ENCODE results near the gene ME3. TPM values are rescaled to one million over a fixed set of nuclear protein-coding genes. Genes with fewer than 3 reads are reported as not detected.
"Not testable (repeated sequence)": the region's sequence is repeated elsewhere in the genome, so short reads cannot be mapped to it uniquely, and the experiment has no call there.

Gene ME3
- polyA plus RNA-seq, 4 donors: 29.0 to 36.4 (median 32.3) TPM

DNA sequence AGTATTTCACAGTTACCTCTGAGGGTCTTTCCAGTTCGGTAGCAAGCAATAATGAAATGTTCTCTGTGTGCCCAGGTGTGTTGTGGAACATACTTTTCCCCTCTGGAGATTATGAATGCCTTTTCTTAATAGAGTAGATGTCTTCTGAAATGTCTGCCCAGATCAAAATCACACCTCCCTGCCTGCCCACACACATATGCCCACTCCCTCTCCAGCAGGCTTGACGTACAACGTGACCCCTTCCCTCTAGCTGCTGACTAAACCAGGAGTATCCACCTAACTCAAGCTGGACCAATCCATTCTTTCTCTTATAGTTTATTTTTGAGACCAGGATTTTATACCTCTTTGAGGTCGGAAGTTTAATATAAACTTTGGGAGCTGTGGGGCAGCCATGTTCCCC, 48.7 kb downstream of the ME3 start:
- DNase-seq (ENCODE audit: low read depth in 4 of 4, low spot score in 2 of 4): no peak

DNA sequence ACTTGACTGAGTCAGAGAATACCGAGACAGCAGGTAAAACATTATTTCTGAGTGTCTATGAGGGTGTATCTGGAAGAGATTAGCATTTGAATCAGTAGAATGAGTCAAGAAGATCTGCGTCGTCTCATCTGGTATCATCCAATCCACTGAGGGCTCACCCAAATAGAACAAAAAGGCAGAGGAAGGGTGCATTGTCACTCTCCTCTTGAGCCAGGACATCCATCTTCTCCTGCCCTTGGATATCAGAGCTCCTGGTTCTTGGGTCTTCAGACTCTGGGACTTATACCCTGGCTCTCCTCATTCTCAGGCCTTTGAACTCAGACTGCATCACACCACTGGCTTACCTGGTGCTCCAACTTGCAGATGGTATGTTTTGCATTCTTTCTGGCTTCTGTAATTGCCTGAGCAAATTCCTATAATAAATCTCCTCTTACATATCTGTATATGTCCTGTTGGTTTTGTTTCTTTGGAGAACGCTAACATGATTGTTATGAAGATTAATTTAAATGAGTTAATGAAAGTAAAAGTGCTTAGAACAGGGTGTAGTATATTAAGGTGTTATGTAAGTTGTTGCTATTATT, 49.3 kb downstream of the ME3 start:
- no peak for DNase-seq (ENCODE audit: low read depth in 4 of 4, low spot score in 2 of 4)

DNA sequence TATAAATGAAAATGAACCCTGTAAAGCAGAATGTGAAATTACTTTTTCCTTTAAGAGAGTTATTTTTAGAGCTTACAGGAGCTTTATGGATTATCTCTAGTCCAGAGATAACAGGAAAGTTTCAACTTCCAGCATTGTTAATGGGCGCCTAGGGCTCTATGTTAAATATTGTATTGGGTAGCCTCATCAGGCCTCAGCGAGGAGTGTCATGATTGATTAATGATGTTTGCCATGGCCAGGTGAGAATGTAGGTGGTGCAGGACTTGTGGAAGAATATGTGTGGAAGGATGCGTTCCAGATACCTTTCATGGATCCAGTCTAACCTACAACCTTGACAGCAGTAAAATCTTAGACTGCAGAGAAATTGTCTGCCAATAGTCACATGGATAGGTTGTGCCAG, 50.6 kb downstream of the ME3 start:
- no peak for DNase-seq (ENCODE audit: low read depth in 4 of 4, low spot score in 2 of 4)

DNA sequence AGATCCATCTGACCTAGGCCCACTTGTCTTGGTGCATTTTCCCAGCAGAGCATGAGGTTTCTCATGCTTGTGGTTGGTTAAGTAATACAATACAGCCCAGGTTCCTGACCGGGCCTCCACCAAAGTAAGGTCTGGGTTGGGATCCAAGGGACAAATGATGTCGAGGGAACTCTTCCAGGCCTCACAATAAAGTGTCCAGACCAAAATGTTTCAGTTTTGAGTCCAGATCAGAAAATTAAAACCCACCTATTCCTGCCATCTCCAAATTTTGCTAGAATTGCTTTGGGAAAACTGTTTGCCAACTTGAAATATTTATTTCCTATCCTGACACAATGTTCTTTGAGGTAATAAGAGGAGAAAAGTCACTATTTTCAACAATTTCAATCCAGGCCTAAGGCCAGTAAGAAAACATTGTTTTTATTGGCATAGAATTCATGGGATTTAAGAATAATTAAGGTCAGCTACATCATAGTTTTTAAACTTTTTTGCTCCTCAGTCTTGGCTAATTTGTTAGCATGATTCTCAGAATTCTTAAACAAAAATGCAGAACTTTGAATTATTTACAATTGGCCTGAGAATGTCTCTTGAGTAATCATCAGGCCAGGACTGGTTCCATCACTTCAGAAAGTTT, 51.4 kb downstream of the ME3 start:
- DNase-seq (ENCODE audit: low read depth in 4 of 4, low spot score in 2 of 4): no peak

DNA sequence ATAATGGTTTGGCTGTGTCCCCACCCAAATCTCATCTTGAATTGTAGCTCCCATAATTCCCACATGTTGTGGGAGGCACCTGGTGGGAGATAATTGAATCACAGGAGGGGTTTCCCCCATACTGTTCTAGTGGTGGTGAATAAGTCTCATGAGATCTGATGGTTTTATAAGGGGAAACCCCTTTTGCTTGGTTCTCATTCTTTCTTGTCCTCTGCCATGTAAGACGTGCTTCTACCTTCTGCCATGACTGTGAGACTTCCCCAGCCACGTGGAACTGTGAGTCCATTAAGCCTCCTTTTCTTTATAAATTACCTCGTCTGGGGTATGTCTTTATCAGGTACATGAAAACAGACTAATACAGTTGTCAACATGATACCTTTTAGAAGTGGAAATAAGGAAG, 53.0 kb downstream of the ME3 start:
- DNase-seq (ENCODE audit: low read depth in 4 of 4, low spot score in 2 of 4): not testable (repeated sequence)

DNA sequence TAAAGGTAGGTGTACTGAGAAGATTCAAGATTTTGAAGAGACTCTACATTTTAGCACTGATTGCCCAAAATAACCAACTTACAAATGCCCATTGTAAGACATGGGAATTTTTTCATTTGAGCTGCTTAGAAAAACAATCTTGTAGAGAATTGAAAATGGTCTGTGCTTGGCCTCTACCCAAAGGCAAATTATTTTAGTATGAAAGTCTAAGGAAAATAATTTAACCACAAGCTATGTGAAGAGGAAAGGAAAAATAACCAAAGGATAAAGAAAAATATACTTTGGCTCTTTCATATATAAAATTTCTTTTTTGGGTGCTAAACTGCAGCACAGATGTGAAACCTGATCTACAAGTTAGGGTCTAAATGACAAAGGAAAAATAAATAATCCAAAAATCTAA, 54.9 kb downstream of the ME3 start:
- no peak for DNase-seq (ENCODE audit: low read depth in 4 of 4, low spot score in 2 of 4)

DNA sequence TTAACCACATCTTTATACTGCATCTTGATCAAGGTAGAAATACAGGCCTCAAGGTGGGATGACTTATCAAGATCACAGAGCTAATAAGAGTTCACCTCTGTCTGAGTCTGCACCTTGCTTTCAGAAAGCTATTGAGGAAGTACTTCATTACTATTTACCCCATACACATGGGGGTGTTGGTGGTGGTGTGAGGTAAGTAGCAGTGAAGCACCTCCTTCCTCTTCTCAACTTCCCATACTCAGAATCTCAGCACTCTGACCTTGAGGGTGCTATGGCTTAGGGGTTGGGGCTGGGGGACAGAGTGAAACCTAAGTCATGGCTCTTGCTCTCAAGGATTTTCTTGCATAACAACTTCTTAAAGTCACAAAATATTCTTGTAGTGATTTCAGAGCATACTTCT, 56.9 kb downstream of the ME3 start:
- no peak for DNase-seq (ENCODE audit: low read depth in 4 of 4, low spot score in 2 of 4)

DNA sequence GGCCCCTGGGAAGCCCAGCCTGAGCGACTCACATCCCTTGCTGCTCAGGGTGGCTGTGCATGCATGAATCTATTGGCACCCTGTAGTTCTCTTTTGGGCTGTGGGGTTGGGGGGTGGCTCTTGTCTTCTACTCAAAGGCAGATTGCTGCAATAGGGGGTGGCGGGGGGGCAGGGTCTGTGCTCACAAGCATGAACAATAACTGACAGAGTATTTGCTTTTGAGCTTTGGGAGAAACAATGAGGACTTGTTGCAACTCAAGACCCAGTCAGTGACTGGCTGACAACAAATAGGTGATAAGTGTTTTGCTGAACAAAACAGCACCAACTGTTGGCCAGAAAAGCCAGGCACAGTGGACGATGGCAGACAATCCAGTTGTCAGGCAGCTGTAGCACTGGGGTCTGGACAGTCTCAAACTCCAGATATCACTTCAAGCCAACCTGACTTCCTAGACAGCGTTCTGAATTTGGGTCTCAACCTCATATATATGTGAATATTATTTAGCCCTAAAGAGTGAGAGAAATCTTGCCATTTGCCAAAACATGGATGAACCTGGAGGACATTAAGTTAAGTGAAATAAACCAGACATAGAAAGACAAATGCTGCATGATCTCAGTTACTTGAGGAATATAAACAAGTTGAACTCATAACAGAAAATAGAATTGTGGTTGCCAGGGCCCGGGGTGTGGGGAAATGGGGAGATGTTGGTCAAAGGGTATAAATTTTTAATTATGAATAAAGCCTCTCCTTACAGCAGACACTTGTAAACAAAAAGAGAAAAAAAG, 61.7 kb downstream of the ME3 start:
- no peak for DNase-seq (ENCODE audit: low read depth in 4 of 4, low spot score in 2 of 4)

DNA sequence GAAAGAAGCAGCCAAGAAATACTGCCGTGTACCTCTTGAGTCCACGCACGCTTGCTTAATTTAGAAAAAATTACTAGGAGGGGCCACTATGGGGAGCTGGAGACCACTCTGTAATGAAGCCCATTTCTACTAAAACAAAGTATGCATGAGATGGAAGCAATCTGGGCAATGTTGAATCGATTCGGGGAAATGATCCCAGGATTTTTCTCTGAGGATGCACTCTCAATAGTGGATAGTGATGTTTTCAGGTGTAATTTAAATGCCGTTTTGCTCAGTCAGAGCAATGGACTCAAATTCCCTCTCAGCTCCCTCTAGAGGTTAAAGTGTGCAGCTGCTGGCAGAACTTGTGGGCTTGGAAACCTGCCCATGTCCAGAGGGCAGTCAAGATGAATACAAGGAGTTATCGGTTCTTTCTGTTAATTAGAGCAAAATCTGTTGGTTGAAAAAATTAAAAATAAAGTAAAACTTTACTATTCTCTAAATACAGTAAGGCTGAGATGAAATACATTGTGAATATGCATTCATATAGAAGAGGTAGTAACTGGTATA, 64.1 kb downstream of the ME3 start:
- DNase-seq (ENCODE audit: low read depth in 4 of 4, low spot score in 2 of 4): peak in 3 of 4 donors; percentile 55 to 71 (median 61)

DNA sequence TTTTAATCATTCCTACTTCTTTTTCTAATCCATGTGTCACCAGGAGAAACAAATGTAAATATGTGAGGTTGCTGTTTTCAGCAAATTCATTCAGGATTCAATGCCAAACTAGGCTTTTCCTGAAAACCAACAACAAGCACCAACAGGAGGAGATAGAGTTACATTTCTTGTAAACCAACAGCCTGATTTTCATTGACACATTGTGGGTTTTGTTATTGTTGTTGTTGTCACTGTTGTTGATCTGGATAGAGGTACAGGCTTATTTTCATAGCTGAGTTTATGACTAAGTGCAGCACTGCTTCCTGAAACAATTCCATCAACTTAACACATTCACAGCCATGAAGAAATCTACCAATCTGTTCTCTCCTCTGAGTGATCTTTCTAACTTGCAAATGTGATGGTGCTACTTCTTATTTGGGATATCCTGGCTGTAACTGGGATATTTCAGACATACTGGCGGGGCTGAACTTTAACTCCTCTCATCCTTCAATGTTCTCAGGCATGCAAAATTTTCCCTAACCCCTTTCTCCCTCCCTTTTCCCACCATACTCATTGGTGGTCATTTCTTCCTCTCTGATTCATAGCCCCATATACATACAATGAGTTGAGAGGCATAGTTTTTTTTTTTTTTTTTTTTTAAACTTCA, 65.5 kb downstream of the ME3 start:
- no peak for DNase-seq (ENCODE audit: low read depth in 4 of 4, low spot score in 2 of 4)

DNA sequence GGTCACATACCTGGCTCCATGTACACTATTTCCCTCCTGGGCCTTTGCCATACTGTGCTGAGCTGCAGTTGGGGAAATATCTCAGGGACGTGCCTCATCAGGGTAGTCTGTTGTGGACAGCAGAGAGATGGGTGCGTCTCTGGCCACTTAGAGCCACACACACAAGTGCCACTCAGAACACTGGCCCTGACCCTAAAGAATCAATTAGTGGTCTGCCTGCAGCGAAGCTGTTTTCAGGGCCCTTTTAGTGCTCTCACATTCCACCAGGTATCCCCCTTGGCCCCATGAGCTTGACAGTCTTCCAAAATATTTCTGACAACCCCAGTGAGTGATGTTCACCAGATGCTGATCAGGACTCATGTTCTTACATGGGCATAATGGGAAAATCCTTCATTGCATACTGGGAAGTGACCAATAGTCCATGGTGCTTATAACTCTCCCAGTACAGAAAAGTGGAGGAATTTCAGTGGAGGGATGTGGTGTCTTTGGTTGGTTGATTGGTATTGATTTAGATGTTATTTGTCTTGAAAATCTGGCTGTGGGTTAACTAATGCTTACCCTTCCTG, 66.1 kb downstream of the ME3 start:
- no peak for DNase-seq (ENCODE audit: low read depth in 4 of 4, low spot score in 2 of 4)

DNA sequence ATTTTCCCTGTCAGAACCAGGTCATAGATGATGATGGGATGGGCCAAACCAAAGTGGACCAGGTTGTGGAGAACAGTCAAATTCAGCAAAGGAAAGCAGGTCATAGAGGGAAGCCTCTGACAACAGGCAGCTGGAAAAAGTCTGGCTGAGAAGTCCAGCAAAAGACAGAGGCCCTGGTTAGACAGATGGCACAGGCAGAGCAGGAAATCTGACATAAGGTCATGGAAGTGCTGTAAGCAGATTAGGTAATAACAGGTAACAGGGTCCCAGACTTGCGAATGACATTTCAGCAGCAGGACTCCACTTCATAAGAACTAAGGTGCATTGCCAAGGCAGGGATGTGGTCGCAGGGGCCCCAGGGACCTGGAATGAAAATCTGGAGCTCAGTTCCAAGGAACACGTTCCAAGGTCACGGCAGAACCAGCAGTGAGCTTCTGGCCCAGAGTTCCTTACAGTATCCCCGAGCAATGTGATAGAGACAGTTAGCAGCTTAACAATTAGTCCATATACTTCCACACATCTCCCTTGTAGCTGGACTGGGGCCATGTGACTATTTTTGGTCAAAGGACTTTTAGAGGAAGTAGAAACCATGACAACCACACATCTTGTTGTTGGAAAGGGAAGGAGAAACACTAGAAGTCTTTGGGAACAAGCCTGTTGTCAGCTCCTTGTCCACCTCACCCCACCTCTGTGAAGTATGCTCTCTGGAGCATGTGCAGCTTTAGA, 75.4 kb downstream of the ME3 start:
- no peak for DNase-seq (ENCODE audit: low read depth in 4 of 4, low spot score in 2 of 4)

DNA sequence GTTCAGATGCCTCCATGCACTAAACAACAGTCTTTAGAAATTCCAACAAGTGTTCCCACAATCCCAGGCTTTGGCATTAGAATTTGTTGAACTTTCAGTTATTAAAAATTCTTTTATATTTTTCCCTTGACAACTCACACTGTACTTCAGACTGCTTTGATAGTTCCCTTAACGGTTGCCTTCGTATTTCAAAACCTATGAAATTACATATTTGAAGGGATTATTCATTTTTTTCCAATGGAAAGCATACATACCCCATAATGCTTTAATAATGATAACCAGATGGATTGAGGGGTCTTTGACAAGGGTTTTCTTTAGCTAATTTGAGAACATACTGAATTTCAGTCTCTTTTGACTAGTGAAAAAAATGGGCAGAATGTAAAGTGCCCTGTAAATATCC, 76.5 kb downstream of the ME3 start:
- DNase-seq (ENCODE audit: low read depth in 4 of 4, low spot score in 2 of 4): no peak

DNA sequence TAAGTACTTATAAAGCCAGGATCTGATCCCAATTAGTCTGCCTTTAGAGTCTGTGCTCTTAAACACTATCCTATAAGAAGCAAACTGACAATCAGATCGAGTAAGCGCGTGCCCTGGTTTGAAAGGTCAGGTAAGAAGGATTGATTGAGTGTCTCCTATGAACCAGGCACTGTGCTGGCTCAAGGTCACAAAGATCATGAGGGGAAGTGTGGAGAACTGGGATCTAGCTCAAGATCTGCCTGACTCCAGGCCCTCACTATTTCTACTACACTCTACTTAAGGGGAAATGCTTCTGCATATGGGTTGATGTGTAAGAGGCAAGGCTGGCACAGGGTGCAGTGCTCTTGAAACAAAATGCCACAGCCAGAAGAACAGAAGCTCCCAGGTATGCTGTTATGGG, 77.0 kb downstream of the ME3 start:
- no peak for DNase-seq (ENCODE audit: low read depth in 4 of 4, low spot score in 2 of 4)

DNA sequence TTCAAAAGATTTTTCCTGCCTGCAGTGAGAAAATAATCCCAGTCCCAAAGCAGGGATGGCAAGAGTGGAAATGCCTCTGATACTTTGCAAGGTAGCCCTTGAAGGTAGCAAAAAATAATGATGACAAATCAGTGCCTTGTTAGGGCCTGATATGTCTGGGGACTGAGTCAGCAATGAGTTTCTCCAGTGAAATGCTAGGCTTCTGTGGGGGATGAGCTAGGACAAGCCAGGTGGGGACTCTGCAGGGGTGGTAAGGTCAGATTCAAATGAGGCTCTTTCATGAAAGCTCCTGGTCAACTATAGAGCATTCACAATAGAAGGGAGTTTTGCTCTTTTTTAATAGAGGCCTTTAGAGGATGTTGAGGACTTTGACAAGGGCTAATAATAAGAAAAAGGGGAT, 77.7 kb downstream of the ME3 start:
- DNase-seq (ENCODE audit: low read depth in 4 of 4, low spot score in 2 of 4): no peak

DNA sequence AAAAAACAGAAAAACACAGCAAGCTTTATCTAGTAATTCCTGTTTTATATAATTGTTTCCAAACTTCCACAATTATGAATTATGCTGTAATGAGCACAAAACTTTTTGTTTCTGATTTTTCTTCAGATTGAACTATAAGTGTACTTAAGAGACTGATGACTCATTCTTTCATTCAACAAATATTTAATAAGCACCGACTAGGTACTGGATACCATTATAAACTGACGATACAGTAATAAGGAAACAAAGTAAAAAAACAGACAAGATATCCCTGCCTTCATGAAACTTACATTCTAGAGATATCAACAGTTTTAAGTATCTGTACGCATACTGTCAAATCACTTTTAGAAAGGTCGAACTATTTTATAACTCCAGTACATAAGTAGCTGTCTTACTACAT, 78.6 kb downstream of the ME3 start:
- no peak for DNase-seq (ENCODE audit: low read depth in 4 of 4, low spot score in 2 of 4)

DNA sequence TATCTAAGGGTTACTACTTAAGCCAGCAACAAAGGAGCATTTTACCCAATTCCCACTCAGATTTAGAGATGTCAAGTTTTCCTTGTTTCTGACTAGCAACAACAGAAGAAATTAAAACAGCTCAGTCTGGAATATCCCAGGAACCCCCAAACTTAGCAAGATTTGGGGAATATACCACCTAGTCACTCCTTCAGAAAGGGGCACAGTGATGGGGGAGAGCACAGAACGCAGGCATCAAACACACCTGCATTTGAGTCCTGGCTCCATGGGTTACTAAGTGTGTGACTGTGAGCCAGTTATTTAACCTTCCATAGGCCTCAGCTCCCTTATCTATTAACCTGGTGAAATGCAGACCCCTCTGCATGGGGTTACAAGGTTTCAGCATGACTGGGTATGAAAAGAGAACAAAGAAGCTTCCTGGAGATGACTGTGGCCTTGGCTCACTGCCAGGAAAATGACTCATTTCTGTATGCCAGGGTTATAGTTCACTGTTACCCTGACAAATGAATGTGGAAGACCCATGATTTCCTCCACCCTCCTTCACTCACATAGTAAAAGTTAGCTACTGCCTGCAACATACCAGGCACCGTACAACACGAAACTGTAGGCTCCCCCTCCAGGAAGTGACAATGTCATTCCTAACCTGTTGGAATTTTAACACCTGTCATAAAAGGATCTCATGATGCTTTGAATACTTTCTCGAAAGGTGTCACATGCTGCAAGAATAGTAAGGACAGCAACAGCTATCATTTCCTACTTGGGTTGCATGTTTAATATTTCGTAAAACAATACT, 79.6 kb downstream of the ME3 start:
- DNase-seq (ENCODE audit: low read depth in 4 of 4, low spot score in 2 of 4): no peak

DNA sequence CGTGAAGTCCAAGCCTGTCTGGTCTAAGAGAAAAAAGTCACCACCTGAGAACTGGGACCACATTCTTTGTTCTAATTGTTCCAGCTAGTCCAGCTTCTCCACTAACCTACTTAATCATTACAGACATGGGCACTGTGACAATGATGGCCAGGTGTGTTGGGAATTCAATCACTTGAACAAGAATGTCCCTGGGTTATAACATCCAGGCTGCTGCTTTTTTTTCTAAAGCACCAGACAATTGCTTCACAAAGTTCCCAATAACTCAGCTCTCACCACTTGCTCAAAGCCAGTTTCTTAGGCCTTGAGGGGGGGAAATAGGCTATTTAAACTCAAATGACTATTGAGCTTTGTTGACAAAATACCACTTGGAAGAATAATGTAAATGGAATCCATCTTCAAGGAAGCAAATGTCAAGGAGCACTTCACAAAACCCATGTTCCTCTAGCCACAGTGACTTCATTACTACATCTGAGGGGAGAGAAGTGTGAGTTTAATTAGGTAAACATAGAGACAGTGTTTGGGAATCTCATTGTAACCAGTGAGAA, 80.3 kb downstream of the ME3 start:
- DNase-seq (ENCODE audit: low read depth in 4 of 4, low spot score in 2 of 4): no peak

DNA sequence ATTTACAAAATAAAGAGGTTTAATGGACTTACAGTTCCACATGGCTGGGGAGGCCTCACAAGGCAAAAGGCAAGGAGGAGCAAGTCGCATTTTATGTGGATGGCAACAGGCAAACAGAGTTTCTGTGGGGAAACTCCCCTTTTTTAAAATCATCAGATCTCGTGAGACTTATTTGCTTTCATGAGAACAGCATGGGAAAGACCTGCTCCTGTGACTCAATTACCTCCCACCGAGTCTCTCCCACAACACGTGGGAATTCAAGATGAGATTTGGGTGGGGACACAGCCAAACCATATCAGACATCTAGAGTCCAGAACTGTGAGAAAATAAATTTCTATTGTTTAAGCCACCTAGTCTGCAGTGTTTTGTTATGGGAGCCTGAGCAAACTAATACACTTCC, 80.8 kb downstream of the ME3 start:
- DNase-seq (ENCODE audit: low read depth in 4 of 4, low spot score in 2 of 4): no peak
